PC-3 (cell line): ENCODE data around the gene RFX7. TPM values are rescaled to one million over a fixed set of nuclear protein-coding genes. Genes with fewer than 3 reads are reported as not detected.

Experiments used
- ATAC-seq: fragments of 200-7000 bp; cut with Tn5 transposase; 2 replicates; pipeline ENCODE4 v1.9.1; 2020; ENCODE audit warnings: mild to moderate bottlenecking, moderate library complexity
- BruUV-seq: library from RNA; stranded (reverse); fragments of 400-500 nt; replicated peaks from 2 replicates; lab custom pipeline; 2021; lab: Mats Ljungman, UMichigan
- CTCF ChIA-PET: fragments of 300-600 bp; sonication (Branson Sonifier 250); formaldehyde crosslinking; loops from one replicate; lab custom pipeline; 2022; ENCODE audit warnings: antibody characterized with exemption; lab: Charles Lee
- POLR2A ChIA-PET: fragments of 300-600 bp; sonication (Branson Sonifier 250); formaldehyde crosslinking; loops from one replicate; lab custom pipeline; 2022; ENCODE audit warnings: antibody characterized with exemption; ENCODE audit not compliant: unreplicated experiment; lab: Charles Lee
- DNase-seq: peaks from one replicate; pipeline ENCODE4 v3.0.0-alpha.2; 2015
- H2AFZ ChIP-seq: fragments of 300-600 bp; sonication (generic); 2 replicates; pipeline ENCODE4 v1.6.0; 2016; ENCODE audit warnings: antibody characterized with exemption, low read length
- H3F3A ChIP-seq: fragments of 300-600 bp; sonication (generic); one replicate; pipeline ENCODE4 v1.6.0; 2017; ENCODE audit warnings: antibody characterized with exemption, low read length, control low read depth, mild to moderate bottlenecking; ENCODE audit not compliant: unreplicated experiment
- H3K27ac ChIP-seq: fragments of 300-600 bp; sonication (generic); 2 replicates; pipeline ENCODE4 v1.5.1; 2016; ENCODE audit warnings: mild to moderate bottlenecking, low read length
- H3K27me3 ChIP-seq: fragments of 300-600 bp; sonication (generic); 2 replicates; pipeline ENCODE4 v1.6.1; 2016; ENCODE audit warnings: low read length, mixed read lengths
- H3K36me3 ChIP-seq: fragments of 300-600 bp; sonication (generic); 2 replicates; pipeline ENCODE4 v1.6.1; 2016; ENCODE audit warnings: low read depth, mixed run types, low read length, mixed read lengths
- H3K4me1 ChIP-seq: fragments of 300-600 bp; sonication (generic); 2 replicates; pipeline ENCODE4 v1.5.1; 2016; ENCODE audit warnings: low read length; ENCODE audit not compliant: insufficient read depth
- H3K4me2 ChIP-seq: fragments of 300-600 bp; sonication (generic); 2 replicates; pipeline ENCODE4 v1.6.0; 2016; ENCODE audit warnings: low read length
- H3K4me3 ChIP-seq: fragments of 300-600 bp; sonication (generic); 2 replicates; pipeline ENCODE4 v1.5.1; 2016; ENCODE audit warnings: mild to moderate bottlenecking, low read length, mixed read lengths
- H3K79me2 ChIP-seq: fragments of 300-600 bp; sonication (generic); 2 replicates; pipeline ENCODE4 v1.6.1; 2017; ENCODE audit warnings: low read length, mixed read lengths
- H3K9ac ChIP-seq: fragments of 300-600 bp; sonication (generic); 2 replicates; pipeline ENCODE4 v1.6.0; 2016; ENCODE audit warnings: mild to moderate bottlenecking, low read length
- H3K9me2 ChIP-seq: fragments of 300-600 bp; sonication (generic); replicated peaks from 2 replicates; pipeline ENCODE4 v1.6.1; 2016; ENCODE audit warnings: mixed run types, low read length, mixed read lengths
- H3K9me3 ChIP-seq: fragments of 300-600 bp; sonication (generic); 2 replicates; pipeline ENCODE4 v1.6.1; 2016; ENCODE audit warnings: low read length, mixed read lengths
- H4K20me1 ChIP-seq: fragments of 300-600 bp; sonication (generic); 2 replicates; pipeline ENCODE4 v1.6.1; 2016; ENCODE audit warnings: low read length, mixed read lengths
- EZH2 ChIP-seq: fragments of 300-600 bp; sonication (generic); IDR thresholded peaks from one replicate; pipeline ENCODE4 v1.6.1; 2017; ENCODE audit warnings: antibody characterized with exemption, mild to moderate bottlenecking, low read length; ENCODE audit not compliant: unreplicated experiment
- EZH2phosphoT487 ChIP-seq: fragments of 300-600 bp; sonication (generic); IDR thresholded peaks from 2 replicates; pipeline ENCODE4 v1.6.1; 2018; ENCODE audit warnings: mild to moderate bottlenecking, antibody characterized with exemption, low read length, borderline replicate concordance
- intact Hi-C: fragments of 100-400 bp; cut with micrococcal nuclease; formaldehyde crosslinking; loops from 2 replicates; pipeline ENCODE4 v1.9.0; 2023
- total RNA-seq: library from RNA; depleted of rRNA; stranded (reverse); fragments of >200 nt; gene quantifications from 2 replicates; pipeline ENCODE4 v1.2.3, GENCODE V29; 2014
- TF ChIP-seq, protein P1 (sequence below): fragments of 300-600 bp; sonication (generic); conservative IDR thresholded peaks from 2 replicates; pipeline ENCODE4 v1.5.1; 2017; ENCODE audit warnings: antibody characterized with exemption, low read depth, mild to moderate bottlenecking, low read length

RFX7 gene
- total RNA-seq, 1 experiment from 2014 or later = 2.8 TPM

- no peak for ATAC-seq
- CTCF ChIA-PET = no interaction called here
- intact Hi-C loops = no loop called here
These were observed 66.7 kb downstream of the RFX7 start for GRCh38 chr15:56176996-56177395.

GRCh38 chr15:56175788-56176187 is 67.9 kb downstream of the RFX7 start:
- Histone ChIP-seq H3K79me2 (no peaks in the 10 kb centered on the region), H3K9me3 (no peaks in the 10 kb centered on the region), H3K27ac (no peak overlapping the region), H3K27me3 (no peaks in the 10 kb centered on the region), H3K9me2 (no peaks in the 10 kb centered on the region), H3K4me1 (no peaks in the 10 kb centered on the region), H4K20me1 (no peaks in the 10 kb centered on the region), H2AFZ (no peak overlapping the region), H3F3A (no peaks in the 10 kb centered on the region), H3K36me3 (0 out of 2 replicates have a peak, but pooled peaks cover 3% of the 10 kb centered on the region), H3K4me2 (no peak overlapping the region), H3K9ac (no peak overlapping the region), H3K4me3 (no peak overlapping the region)
- intact Hi-C loops = no loop called here
- ChIA-PET CTCF (no interaction called here), POLR2A (no interaction called here)
- BruUV-seq = no TSS peak
- no peak; the same call in 1 of the 2 replicates for ATAC-seq
- DNase-seq = no peak
- TF ChIP-seq EZH2phosphoT487 (no peak), EZH2 (no peak)
- TF ChIP-seq, protein P1, sequence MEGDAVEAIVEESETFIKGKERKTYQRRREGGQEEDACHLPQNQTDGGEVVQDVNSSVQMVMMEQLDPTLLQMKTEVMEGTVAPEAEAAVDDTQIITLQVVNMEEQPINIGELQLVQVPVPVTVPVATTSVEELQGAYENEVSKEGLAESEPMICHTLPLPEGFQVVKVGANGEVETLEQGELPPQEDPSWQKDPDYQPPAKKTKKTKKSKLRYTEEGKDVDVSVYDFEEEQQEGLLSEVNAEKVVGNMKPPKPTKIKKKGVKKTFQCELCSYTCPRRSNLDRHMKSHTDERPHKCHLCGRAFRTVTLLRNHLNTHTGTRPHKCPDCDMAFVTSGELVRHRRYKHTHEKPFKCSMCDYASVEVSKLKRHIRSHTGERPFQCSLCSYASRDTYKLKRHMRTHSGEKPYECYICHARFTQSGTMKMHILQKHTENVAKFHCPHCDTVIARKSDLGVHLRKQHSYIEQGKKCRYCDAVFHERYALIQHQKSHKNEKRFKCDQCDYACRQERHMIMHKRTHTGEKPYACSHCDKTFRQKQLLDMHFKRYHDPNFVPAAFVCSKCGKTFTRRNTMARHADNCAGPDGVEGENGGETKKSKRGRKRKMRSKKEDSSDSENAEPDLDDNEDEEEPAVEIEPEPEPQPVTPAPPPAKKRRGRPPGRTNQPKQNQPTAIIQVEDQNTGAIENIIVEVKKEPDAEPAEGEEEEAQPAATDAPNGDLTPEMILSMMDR = no peak

More at GRCh38 chr15:56176996-56177395, 66.7 kb downstream of the RFX7 start:
- TF ChIP-seq EZH2 (no peak), EZH2phosphoT487 (no peak)
- TF ChIP-seq, protein P1 = no peak
- POLR2A ChIA-PET = no interaction called here
- BruUV-seq = no TSS peak
- no peaks in the 10 kb centered on the region for H3K27me3 ChIP-seq
- H3K4me2 ChIP-seq = no peak overlapping the region
- H3K4me3 ChIP-seq = no peak overlapping the region
- DNase-seq = peak; percentile 13
- H3K4me1 ChIP-seq = no peaks in the 10 kb centered on the region
- no peaks in the 10 kb centered on the region for H3K79me2 ChIP-seq
- 0 out of 2 replicates have a peak, but pooled peaks cover under 1% of the 10 kb centered on the region for H3K36me3 ChIP-seq
- H2AFZ ChIP-seq = no peak overlapping the region
- no peak overlapping the region for H3K27ac ChIP-seq
- H4K20me1 ChIP-seq = no peaks in the 10 kb centered on the region
- no peak overlapping the region for H3K9ac ChIP-seq
- no peaks in the 10 kb centered on the region for H3F3A ChIP-seq
- H3K9me3 ChIP-seq = no peaks in the 10 kb centered on the region
- H3K9me2 ChIP-seq = no peaks in the 10 kb centered on the region

GRCh38 chr15:56174649-56175048 is 69.0 kb downstream of the RFX7 start:
- Histone ChIP-seq H3F3A (no peaks in the 10 kb centered on the region), H3K27ac (no peak overlapping the region), H2AFZ (no peak overlapping the region), H3K9me3 (no peaks in the 10 kb centered on the region), H3K27me3 (no peaks in the 10 kb centered on the region), H3K36me3 (0 out of 2 replicates have a peak, but pooled peaks cover 3% of the 10 kb centered on the region), H3K4me1 (no peaks in the 10 kb centered on the region), H3K9ac (no peak overlapping the region), H3K9me2 (no peaks in the 10 kb centered on the region), H3K79me2 (no peaks in the 10 kb centered on the region), H3K4me3 (no peak overlapping the region), H3K4me2 (no peak overlapping the region), H4K20me1 (no peaks in the 10 kb centered on the region)
- TF ChIP-seq EZH2phosphoT487 (no peak), EZH2 (no peak)
- TF ChIP-seq, protein P1 = no peak
- DNase-seq = no peak
- no TSS peak for BruUV-seq
- ATAC-seq = no peak
- intact Hi-C loops = no loop called here
- POLR2A ChIA-PET = no interaction called here
- CTCF ChIA-PET = no interaction called here
